Measurements from ENCODE around the gene NHLRC4.

NHLRC4 gene

GRCh38 chr16:565419-566330, 1.1 kb upstream of the NHLRC4 start:
- DNase-seq (ENCODE audit: low read depth, low spot score), result peak; percentile 66

- no peak for DNase-seq (ENCODE audit: low read depth, low spot score)
Observed at GRCh38 chr16:567373-568256, 810 bp downstream of the NHLRC4 start.

- no peak for DNase-seq (ENCODE audit: low read depth, low spot score)
Observed at GRCh38 chr16:568401-569258, 1.8 kb downstream of the NHLRC4 start.

DNA sequence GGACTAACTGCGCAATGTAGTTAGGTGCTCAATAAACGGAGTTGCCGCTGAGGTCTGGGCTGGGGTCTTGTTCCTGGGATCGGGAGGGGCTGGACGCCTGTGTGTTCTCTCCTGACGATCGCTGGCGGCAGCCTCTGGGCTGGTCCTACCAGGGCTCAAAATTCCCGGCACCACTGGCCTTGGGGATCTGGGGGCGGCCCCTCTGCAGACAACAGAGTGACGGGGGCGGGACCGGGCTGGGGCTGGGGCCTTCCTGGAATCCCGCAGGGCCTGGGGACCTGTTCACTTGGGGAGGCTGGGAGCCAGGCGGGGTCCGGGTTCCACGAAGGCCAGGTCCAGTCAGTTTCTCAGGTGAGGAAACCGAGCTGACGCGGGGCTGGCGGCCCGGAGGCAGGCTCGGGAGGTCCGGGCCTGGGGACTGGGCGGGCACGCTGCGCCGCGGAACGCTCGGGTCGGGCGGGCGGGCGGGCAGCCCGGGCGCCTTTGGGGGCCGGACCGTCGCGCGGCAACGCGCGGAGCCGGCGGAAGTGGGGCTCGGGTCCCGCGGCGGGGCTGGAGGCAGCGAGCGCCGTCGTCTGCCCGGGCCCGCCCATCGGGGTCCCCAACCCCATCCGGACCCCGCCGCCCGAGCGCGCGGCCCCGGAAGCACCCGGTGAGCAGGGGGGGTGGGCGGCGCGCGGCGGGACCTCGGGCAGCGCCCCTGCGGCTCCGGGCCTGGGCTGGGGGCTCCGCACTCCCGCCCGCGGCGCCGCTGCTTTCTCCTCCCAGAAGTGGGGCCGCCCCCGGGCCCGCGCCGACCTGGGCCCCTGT, 2.8 kb downstream of the NHLRC4 start, which contains the start of gene PIGQ:
PIGQ (plus strand) TSS at position 524 of the 810 bp plus-strand sequence. CDS start 4,107 bp downstream, outside the sequence.
- peak; percentile 85 for DNase-seq (ENCODE audit: low read depth, low spot score)

DNA sequence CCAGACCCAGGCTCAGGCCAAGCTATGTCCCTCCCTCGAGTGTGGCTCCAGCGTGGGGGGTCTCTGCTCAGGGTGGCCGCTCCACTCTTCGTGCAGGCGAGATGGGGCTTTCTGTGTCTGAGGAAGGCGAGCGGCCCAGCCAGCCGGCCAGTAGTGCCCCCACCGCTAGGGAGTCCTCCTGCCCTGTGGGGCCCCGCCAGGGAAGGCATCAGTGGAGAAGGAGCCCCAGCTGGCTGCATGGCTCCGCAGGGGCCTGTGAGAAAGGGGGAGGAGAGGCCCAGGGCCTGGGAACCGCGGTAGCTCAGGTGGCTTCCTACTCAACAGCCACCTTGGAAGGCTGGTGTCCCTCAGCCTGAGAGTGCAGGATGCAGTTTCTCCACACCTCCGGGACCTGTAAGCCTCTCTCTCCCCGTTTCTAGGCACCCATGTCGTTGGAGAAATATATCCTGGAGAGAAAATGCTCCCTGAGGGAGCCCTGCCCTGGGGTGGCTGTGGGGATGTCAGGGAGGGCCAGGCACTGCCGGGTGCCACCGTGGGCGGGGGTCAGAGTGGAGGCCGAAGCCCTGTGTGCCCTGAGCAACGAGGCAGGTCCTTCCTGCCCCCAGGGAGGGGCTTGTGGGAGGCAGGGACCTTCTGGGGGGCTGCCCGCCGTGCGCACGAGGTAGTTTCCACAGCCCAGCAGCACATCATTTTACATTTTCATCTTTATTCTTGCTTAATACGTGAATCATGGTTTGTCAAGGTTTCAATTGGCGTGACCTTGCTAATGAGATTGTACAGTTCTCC, 6.3 kb downstream of the NHLRC4 start:
- no peak for DNase-seq (ENCODE audit: low read depth, low spot score)

GRCh38 chr16:574021-574760, 7.4 kb downstream of the NHLRC4 start:
- DNase-seq (ENCODE audit: low read depth, low spot score), result no peak

DNA sequence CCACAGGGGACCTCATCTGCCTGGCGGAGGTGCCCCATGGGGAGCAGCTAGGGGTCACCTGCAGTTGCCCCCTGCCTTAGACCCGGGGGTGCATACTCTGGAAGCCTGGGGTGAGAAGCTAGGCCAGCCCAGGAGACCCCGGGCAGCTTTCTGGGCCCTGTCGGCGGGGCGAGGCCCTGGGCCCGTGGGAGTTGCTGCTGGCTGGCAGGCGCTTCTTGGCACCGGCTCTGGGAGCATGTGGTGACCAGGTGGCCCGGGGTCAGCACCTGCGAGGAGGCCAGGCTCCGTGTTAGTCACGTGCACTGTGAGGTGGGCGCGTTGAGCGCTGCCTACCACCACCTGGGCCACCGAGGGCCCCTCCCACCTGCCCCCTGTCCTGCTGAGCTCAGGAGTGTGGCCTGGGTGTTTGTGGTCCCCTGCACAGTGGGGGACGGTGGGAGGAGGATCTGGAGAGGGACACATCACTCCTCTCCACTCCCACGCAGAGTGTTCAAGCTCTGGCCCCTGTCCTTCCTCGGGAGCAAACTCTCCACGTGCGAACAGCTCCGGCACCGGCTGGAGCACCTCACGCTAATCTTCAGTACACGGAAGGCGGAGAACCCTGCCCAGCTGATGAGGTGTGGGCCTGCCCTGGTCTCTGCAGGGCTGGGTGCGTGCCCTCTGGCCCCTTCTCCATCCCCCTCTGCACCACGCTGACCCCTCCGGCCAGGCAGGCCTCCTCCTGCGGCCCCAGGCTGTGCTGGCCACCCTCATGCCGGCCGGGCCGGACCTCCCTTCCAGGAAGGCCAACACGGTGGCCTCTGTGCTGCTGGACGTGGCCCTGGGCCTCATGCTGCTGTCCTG, 8.8 kb downstream of the NHLRC4 start:
- no peak for DNase-seq (ENCODE audit: low read depth, low spot score)

- no peak for DNase-seq (ENCODE audit: low read depth, low spot score)
Observed at GRCh38 chr16:576197-576822, 9.5 kb downstream of the NHLRC4 start.

DNA sequence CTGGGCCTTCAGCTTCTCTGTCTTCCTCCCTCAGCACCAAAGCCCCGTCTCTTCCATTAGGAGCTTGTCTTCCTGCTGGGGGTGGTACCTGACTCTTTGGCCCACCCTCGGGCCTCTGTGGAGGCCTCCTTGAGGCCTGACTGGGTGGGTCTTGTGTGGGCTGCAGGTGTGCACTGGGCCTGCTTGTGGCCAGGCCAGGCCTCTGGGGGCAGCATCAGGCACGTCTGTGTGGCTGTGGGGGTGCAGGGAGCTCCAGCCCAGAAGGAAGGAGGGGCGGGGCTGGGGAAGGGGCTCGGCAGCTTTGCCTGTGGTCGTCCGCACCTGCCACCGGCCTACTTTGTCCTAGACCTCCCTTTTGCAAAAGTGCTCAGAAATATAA, 10.0 kb downstream of the NHLRC4 start:
- no peak for DNase-seq (ENCODE audit: low read depth, low spot score)

DNA sequence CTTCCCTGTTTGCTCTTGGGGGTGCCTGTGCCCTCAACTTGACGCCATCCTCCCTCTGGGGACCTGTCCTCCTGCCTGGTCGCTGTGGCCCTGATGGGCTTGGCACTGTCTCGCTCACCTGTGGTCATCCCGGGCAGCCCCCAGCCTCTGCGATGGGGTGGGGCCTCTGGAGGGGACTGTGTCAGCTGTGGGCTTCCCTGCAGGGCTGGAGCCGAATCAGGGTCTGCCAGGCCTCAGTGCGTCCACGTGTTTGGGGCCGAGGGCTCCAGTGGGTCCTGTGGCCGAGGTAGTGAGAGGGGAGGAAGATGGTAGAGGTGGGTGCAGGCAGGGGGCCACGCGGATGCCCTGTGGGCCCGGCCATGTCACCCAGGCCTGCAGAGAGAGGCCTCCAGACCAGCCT, 11.0 kb downstream of the NHLRC4 start:
- no peak for DNase-seq (ENCODE audit: low read depth, low spot score)

DNA sequence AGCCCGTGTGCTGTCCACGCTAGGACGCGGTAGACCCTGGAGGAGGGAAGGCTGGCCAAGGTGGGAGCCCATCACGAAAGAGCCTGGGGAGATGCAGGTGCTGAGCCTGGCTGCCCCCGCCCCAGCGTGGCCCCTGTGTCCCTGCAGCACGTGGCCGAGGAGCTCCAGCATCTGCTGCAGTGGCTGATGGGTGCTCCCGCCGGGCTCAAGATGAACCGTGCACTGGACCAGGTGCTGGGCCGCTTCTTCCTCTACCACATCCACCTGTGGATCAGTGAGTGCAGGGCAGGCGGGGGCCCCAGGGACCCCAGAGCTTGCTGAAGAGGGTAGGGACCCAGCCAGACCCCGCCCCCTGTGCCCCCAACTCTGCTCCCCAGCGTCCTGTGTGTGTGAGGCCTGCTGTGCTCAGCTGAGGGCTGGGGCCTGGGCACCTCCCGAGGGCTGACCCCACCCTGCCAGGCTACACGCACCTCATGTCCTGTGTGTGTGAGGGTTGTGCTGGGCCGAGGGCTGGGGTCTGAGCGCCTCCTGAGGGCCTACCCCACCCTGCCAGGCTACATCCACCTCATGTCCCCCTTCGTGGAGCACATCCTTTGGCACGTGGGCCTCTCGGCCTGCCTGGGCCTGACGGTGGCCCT, 11.5 kb downstream of the NHLRC4 start:
- DNase-seq (ENCODE audit: low read depth, low spot score), result no peak

DNA sequence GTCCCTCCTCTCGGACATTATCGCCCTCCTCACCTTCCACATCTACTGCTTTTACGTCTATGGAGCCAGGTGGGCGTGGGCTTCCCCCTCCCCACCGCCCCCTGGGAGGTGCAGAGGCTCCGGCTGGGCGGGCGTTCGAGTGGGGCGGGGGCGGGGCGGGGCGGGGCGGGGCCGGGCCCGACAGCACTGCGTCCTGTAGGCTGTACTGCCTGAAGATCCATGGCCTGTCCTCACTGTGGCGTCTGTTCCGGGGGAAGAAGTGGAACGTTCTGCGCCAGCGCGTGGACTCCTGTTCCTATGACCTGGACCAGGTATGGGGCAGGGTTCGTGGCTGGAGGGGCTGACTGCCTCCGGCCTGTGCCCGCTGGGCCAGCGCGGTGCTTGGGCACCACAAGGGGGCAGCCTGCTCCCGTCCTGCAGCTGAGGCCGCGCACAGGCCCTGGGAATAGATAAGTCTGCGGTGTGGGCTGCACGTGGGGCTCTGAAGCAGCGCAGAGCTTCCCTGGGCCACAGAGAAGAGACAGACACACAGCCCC, 12.1 kb downstream of the NHLRC4 start:
- DNase-seq (ENCODE audit: low read depth, low spot score), result peak; percentile 84

GRCh38 chr16:580141-580945, 13.5 kb downstream of the NHLRC4 start:
- DNase-seq (ENCODE audit: low read depth, low spot score), result no peak

DNA sequence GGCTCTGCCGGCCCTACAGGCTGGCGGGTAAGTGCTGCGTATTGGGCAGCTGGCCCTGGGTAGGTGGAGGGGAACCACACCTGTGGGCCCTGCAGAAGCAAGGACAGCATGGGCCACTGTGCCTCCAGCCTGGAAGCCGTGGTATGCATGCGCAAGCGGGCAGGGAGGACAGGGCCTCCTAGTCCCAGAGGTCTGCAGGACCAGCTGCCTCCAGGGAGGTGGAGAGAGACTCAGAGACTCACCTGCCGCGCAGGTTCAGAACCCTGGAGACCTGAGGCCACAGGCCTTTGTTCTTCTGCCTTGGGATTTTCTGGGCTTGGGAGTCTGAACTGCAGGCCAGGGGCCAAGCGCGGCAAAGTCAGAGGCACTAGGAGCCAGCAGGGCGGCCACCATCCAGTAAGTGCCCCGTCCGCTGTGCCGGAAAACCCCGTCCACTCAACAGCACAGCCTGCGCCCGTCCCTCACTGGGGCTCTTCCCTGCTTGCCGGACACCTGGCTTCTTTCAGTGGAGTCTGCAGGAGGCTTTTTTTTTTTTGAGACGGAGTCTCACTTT, 14.2 kb downstream of the NHLRC4 start:
- no peak for DNase-seq (ENCODE audit: low read depth, low spot score)

- DNase-seq (ENCODE audit: low read depth, low spot score), result no peak
Observed at GRCh38 chr16:582218-582613, 15.4 kb downstream of the NHLRC4 start.

Measured in astrocyte of the hippocampus (primary cell).